ENCODE measurements around the gene ATP1A2.

DNA sequence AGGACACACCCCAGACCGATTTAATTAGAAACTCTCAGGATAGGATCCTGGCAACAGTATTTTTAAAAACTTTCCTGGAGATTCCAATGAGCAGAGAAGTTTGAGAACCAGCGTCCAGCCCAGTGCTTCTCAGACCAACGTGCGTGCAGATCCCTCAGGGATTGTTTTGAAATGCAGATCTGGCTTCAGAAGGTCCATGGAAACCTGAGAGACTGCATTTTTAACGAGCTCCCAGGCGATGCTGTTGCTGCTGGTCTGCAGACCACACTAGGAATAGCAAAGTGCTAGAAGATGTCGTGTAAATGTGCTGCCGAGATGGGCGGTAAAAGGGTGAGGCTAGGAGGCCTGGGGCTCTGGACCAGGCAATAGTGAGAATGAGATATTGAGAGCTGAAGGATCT is 56.4 kb downstream of the ATP1A2 start:
- TF ChIP-seq, protein P1, sequence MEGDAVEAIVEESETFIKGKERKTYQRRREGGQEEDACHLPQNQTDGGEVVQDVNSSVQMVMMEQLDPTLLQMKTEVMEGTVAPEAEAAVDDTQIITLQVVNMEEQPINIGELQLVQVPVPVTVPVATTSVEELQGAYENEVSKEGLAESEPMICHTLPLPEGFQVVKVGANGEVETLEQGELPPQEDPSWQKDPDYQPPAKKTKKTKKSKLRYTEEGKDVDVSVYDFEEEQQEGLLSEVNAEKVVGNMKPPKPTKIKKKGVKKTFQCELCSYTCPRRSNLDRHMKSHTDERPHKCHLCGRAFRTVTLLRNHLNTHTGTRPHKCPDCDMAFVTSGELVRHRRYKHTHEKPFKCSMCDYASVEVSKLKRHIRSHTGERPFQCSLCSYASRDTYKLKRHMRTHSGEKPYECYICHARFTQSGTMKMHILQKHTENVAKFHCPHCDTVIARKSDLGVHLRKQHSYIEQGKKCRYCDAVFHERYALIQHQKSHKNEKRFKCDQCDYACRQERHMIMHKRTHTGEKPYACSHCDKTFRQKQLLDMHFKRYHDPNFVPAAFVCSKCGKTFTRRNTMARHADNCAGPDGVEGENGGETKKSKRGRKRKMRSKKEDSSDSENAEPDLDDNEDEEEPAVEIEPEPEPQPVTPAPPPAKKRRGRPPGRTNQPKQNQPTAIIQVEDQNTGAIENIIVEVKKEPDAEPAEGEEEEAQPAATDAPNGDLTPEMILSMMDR (IDR thresholded peaks at IDR 0.05; ENCODE audit: low read length): no peak
- TF ChIP-seq EZH2 (IDR thresholded peaks at IDR 0.05; ENCODE audit: borderline replicate concordance, low read length): no peak
